ENCODE results near the gene TMEM203.
A peak's percentile ranks its signal among the peaks of the same experiment; 100 is the strongest.
"Not testable (repeated sequence)": the region's sequence is repeated elsewhere in the genome, so short reads cannot be mapped to it uniquely, and the experiment has no call there.

The TMEM203 gene

GRCh38 chr9:137241490-137242268 lies 36.2 kb upstream of the TMEM203 start:
- peak; percentile 71 for DNase-seq

GRCh38 chr9:137240841-137241489 lies 35.5 kb upstream of the TMEM203 start, which contains the start of gene TUBB4B:
Gene TUBB4B (plus strand): TSS chr9:137241287. CDS start chr9:137241361, 74 bp downstream.
- peak; percentile 97 for DNase-seq

- DNase-seq, result peak; percentile 77
These were observed 34.9 kb upstream of the TMEM203 start for GRCh38 chr9:137240318-137240840.

- DNase-seq, result not testable (repeated sequence)
These were observed 34.2 kb upstream of the TMEM203 start for GRCh38 chr9:137239541-137240200.

GRCh38 chr9:137237759-137238726 lies 32.6 kb upstream of the TMEM203 start:
- no peak for DNase-seq

GRCh38 chr9:137236936-137237421 lies 31.5 kb upstream of the TMEM203 start:
- no peak for DNase-seq

GRCh38 chr9:137236238-137236935 lies 30.9 kb upstream of the TMEM203 start:
- peak; percentile 94 for DNase-seq

- DNase-seq, result no peak
These were observed 30.2 kb upstream of the TMEM203 start for GRCh38 chr9:137235424-137236237.

GRCh38 chr9:137234758-137235423 lies 29.4 kb upstream of the TMEM203 start:
- DNase-seq, result no peak

- DNase-seq, result no peak
These were observed 28.7 kb upstream of the TMEM203 start for GRCh38 chr9:137234055-137234697.

- no peak for DNase-seq
These were observed 27.9 kb upstream of the TMEM203 start for GRCh38 chr9:137233143-137233980.

GRCh38 chr9:137232510-137232909 lies 27.1 kb upstream of the TMEM203 start:
- DNase-seq, result no peak

GRCh38 chr9:137232101-137232500 lies 26.7 kb upstream of the TMEM203 start:
- no peak for DNase-seq

- no peak for DNase-seq
These were observed 26.1 kb upstream of the TMEM203 start for GRCh38 chr9:137231372-137232039.

- DNase-seq, result no peak
These were observed 25.4 kb upstream of the TMEM203 start, which contains the start of gene SLC34A3 for GRCh38 chr9:137230705-137231371. Gene SLC34A3 (plus strand): TSS chr9:137230901. CDS start chr9:137231703, 802 bp downstream.

GRCh38 chr9:137229903-137230704 lies 24.7 kb upstream of the TMEM203 start:
- no peak for DNase-seq

All from activated naive CD4-positive, alpha-beta T cell treated with anti-CD3 and anti-CD28 coated beads, Interleukin-2, amount 50 U/mL, for 16 hours (primary cell).